ENCODE measurements around the gene TCP11L2.
"Not testable (repeated sequence)": the region's sequence is repeated elsewhere in the genome, so short reads cannot be mapped to it uniquely, and the experiment has no call there.

The TCP11L2 gene

GRCh38 chr12:106369624-106370346, 67.3 kb downstream of the TCP11L2 start:
- peaks cover 26% of the 10 kb centered on the region for H3K36me3 ChIP-seq (ENCODE audit: insufficient read depth, low read length)
- H3K27ac ChIP-seq (ENCODE audit: low read length) = no peak overlapping the region
- no peak overlapping the region for H2AFZ ChIP-seq (ENCODE audit: low read depth, low read length)
- no peaks in the 10 kb centered on the region for H3K27me3 ChIP-seq (ENCODE audit: insufficient read depth, low read length, poor library complexity)
- H4K20me1 ChIP-seq (ENCODE audit: insufficient read depth, low read length) = no peaks in the 10 kb centered on the region
- no peaks in the 10 kb centered on the region for H3K4me1 ChIP-seq (ENCODE audit: insufficient read depth, low read length)
- TF ChIP-seq, protein P1, sequence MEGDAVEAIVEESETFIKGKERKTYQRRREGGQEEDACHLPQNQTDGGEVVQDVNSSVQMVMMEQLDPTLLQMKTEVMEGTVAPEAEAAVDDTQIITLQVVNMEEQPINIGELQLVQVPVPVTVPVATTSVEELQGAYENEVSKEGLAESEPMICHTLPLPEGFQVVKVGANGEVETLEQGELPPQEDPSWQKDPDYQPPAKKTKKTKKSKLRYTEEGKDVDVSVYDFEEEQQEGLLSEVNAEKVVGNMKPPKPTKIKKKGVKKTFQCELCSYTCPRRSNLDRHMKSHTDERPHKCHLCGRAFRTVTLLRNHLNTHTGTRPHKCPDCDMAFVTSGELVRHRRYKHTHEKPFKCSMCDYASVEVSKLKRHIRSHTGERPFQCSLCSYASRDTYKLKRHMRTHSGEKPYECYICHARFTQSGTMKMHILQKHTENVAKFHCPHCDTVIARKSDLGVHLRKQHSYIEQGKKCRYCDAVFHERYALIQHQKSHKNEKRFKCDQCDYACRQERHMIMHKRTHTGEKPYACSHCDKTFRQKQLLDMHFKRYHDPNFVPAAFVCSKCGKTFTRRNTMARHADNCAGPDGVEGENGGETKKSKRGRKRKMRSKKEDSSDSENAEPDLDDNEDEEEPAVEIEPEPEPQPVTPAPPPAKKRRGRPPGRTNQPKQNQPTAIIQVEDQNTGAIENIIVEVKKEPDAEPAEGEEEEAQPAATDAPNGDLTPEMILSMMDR (IDR thresholded peaks at IDR 0.05; ENCODE audit: borderline replicate concordance, extremely low read depth, low read length, poor library complexity, severe bottlenecking) = no peak
- no peak for TF ChIP-seq EZH2 (IDR thresholded peaks at IDR 0.05; ENCODE audit: borderline replicate concordance, low read depth, low read length, severe bottlenecking)
- no peak overlapping the region for H3K9ac ChIP-seq (ENCODE audit: low read depth, low read length)
- no peak for ATAC-seq (ENCODE audit: insufficient read depth, low read depth)
- no peaks in the 10 kb centered on the region for H3K79me2 ChIP-seq (ENCODE audit: insufficient read depth, low read length)
- no peak for DNase-seq
- H3K9me3 ChIP-seq (ENCODE audit: insufficient read depth, low read length, severe bottlenecking) = no peaks in the 10 kb centered on the region
- H3K4me3 ChIP-seq (ENCODE audit: low read depth in 1 of 2, low read length in 2 of 2) = no peak overlapping the region
- no peak overlapping the region for H3K4me2 ChIP-seq (ENCODE audit: insufficient read depth, low read length)

GRCh38 chr12:106378788-106379187, 76.3 kb downstream of the TCP11L2 start:
- no peak for TF ChIP-seq EZH2 (IDR thresholded peaks at IDR 0.05; ENCODE audit: borderline replicate concordance, low read depth, low read length, severe bottlenecking)
- TF ChIP-seq, protein P1 (IDR thresholded peaks at IDR 0.05; ENCODE audit: borderline replicate concordance, extremely low read depth, low read length, poor library complexity, severe bottlenecking) = no peak
- Histone ChIP-seq H3K27ac (ENCODE audit: low read length) (peak overlapping the region; percentile 66), H3K4me2 (ENCODE audit: insufficient read depth, low read length) (peak overlapping the region; percentile 38; the same call in 1 of the 2 replicates), H3K36me3 (ENCODE audit: insufficient read depth, low read length) (peaks cover 47% of the 10 kb centered on the region; the same call in 1 of the 2 replicates), H3K9me3 (ENCODE audit: insufficient read depth, low read length, severe bottlenecking) (no peaks in the 10 kb centered on the region), H4K20me1 (ENCODE audit: insufficient read depth, low read length) (no peaks in the 10 kb centered on the region), H3K4me3 (ENCODE audit: low read depth in 1 of 2, low read length in 2 of 2) (no peak overlapping the region; a peak in 1 of 4 replicates), H2AFZ (ENCODE audit: low read depth, low read length) (0 out of 2 replicates have a peak overlapping the region, but pooled peaks have one; percentile 6), H3K9ac (ENCODE audit: low read depth, low read length) (no peak overlapping the region), H3K79me2 (ENCODE audit: insufficient read depth, low read length) (no peaks in the 10 kb centered on the region), H3K27me3 (ENCODE audit: insufficient read depth, low read length, poor library complexity) (no peaks in the 10 kb centered on the region), H3K4me1 (ENCODE audit: insufficient read depth, low read length) (peaks cover 24% of the 10 kb centered on the region)
- ATAC-seq (ENCODE audit: insufficient read depth, low read depth) (peak; percentile 74), DNase-seq (no peak)

- no peak overlapping the region for H2AFZ ChIP-seq (ENCODE audit: low read depth, low read length)
- H3K27ac ChIP-seq (ENCODE audit: low read length) = no peak overlapping the region
- no peaks in the 10 kb centered on the region for H3K27me3 ChIP-seq (ENCODE audit: insufficient read depth, low read length, poor library complexity)
- H3K4me2 ChIP-seq (ENCODE audit: insufficient read depth, low read length) = no peak overlapping the region
- no peaks in the 10 kb centered on the region for H3K9me3 ChIP-seq (ENCODE audit: insufficient read depth, low read length, severe bottlenecking)
- DNase-seq (no peak), ATAC-seq (ENCODE audit: insufficient read depth, low read depth) (no peak)
- no peaks in the 10 kb centered on the region for H3K79me2 ChIP-seq (ENCODE audit: insufficient read depth, low read length)
- no peak overlapping the region for H3K9ac ChIP-seq (ENCODE audit: low read depth, low read length)
- peaks cover 24% of the 10 kb centered on the region for H3K4me1 ChIP-seq (ENCODE audit: insufficient read depth, low read length)
- H4K20me1 ChIP-seq (ENCODE audit: insufficient read depth, low read length) = no peaks in the 10 kb centered on the region
- peaks cover 42% of the 10 kb centered on the region; the same call in 1 of the 2 replicates for H3K36me3 ChIP-seq (ENCODE audit: insufficient read depth, low read length)
- H3K4me3 ChIP-seq (ENCODE audit: low read depth in 1 of 2, low read length in 2 of 2) = no peak overlapping the region
- TF ChIP-seq EZH2 (IDR thresholded peaks at IDR 0.05; ENCODE audit: borderline replicate concordance, low read depth, low read length, severe bottlenecking) = no peak
- TF ChIP-seq, protein P1 (IDR thresholded peaks at IDR 0.05; ENCODE audit: borderline replicate concordance, extremely low read depth, low read length, poor library complexity, severe bottlenecking) = no peak
Measured at GRCh38 chr12:106380954-106381353, 78.4 kb downstream of the TCP11L2 start.

DNA sequence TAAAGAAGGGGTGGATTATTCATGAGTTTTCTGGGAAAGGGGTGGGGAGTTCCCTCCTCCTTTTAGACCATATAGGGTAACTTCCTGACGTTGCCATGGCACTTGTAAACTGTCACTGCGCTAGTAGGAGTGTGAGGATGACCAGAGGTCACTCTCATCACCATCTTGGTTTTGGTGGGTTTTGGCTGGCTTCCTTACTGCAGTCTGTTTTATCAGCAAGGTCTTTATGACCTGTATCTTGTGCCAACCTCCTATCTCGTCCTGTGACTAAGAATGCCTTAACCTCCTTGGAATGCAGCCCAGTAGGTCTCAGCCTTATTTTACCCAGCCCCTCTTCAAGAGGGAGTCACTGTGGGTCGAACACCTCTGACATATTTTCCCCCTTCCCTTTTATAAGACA, 79.3 kb downstream of the TCP11L2 start:
- not testable (repeated sequence) for H3K4me3 ChIP-seq (ENCODE audit: low read depth in 1 of 2, low read length in 2 of 2); H3K79me2 ChIP-seq (ENCODE audit: insufficient read depth, low read length); ATAC-seq (ENCODE audit: insufficient read depth, low read depth); H2AFZ ChIP-seq (ENCODE audit: low read depth, low read length); H3K4me2 ChIP-seq (ENCODE audit: insufficient read depth, low read length); H3K9ac ChIP-seq (ENCODE audit: low read depth, low read length); H3K27ac ChIP-seq (ENCODE audit: low read length); H4K20me1 ChIP-seq (ENCODE audit: insufficient read depth, low read length); DNase-seq; H3K9me3 ChIP-seq (ENCODE audit: insufficient read depth, low read length, severe bottlenecking); H3K27me3 ChIP-seq (ENCODE audit: insufficient read depth, low read length, poor library complexity)
- H3K4me1 ChIP-seq (ENCODE audit: insufficient read depth, low read length) = peaks cover 24% of the 10 kb centered on the region
- H3K36me3 ChIP-seq (ENCODE audit: insufficient read depth, low read length) = peaks cover 40% of the 10 kb centered on the region
